LNCaP clone FGC (cell line): ENCODE measurements around the gene CBX4.

Experiments
- DNase-seq: peaks from one replicate; pipeline ENCODE4 v3.0.0-alpha.2; 2011; ENCODE audit warnings: low read depth
- H3K4me3 ChIP-seq: 2 replicates; pipeline ENCODE4 v1.5.1; 2011; ENCODE audit warnings: mild to moderate bottlenecking, low read depth, low read length, control low read depth
- TF ChIP-seq, protein P1 (sequence below): IDR thresholded peaks from 2 replicates; pipeline ENCODE4 v1.5.1; 2012; ENCODE audit warnings: mild to moderate bottlenecking; ENCODE audit not compliant: control insufficient read depth, insufficient read depth; ENCODE audit errors: extremely low read depth

The CBX4 gene

DNA sequence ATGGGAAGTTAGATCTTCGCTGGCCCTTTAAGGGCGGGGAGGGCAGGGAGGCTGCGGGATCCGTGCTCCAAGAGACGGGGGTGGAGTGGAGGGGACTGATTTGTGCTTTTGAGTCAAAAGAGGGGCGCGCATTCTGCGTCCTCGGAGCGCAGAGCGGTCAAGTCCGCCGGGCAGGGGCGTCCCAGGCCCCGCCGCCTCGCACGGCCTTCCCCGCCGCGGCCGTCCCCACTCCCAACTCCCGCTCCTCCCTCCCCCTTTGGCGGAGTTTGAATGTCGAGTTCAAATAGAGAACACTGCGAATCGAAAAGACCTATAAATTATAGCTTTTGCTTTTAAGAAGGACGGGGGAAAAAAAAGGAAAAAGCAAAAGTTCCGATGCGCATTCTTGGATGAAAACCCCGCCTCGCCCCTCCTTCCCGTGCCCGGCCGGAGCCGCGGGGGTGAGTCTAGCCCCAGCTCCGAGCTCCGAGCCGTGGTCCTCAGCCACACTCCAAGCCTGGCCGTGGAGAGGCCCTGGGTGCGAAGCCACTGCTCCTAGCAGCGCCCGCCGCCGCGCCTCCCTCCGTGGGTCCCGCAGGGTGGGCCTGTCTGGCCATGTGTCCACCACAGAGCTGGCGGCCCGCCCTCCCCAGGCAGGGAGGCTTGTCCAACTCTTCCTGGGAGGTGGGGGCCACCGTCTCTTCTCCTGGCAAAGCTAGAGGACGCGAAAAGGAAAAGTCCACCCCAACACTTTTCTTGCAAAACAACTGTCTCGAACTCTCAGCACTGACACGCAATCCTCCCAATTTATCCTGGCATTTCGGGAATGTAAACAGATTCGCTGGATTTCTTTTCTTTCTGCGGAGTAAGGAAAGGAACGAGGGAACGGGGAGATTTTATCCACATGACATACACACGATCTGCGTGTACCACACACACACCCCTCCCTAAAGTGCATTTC is 46.0 kb downstream of the CBX4 start:
- DNase-seq: no peak
- TF ChIP-seq, protein P1, sequence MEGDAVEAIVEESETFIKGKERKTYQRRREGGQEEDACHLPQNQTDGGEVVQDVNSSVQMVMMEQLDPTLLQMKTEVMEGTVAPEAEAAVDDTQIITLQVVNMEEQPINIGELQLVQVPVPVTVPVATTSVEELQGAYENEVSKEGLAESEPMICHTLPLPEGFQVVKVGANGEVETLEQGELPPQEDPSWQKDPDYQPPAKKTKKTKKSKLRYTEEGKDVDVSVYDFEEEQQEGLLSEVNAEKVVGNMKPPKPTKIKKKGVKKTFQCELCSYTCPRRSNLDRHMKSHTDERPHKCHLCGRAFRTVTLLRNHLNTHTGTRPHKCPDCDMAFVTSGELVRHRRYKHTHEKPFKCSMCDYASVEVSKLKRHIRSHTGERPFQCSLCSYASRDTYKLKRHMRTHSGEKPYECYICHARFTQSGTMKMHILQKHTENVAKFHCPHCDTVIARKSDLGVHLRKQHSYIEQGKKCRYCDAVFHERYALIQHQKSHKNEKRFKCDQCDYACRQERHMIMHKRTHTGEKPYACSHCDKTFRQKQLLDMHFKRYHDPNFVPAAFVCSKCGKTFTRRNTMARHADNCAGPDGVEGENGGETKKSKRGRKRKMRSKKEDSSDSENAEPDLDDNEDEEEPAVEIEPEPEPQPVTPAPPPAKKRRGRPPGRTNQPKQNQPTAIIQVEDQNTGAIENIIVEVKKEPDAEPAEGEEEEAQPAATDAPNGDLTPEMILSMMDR: no peak
- H3K4me3 ChIP-seq: no peak overlapping the region

DNA sequence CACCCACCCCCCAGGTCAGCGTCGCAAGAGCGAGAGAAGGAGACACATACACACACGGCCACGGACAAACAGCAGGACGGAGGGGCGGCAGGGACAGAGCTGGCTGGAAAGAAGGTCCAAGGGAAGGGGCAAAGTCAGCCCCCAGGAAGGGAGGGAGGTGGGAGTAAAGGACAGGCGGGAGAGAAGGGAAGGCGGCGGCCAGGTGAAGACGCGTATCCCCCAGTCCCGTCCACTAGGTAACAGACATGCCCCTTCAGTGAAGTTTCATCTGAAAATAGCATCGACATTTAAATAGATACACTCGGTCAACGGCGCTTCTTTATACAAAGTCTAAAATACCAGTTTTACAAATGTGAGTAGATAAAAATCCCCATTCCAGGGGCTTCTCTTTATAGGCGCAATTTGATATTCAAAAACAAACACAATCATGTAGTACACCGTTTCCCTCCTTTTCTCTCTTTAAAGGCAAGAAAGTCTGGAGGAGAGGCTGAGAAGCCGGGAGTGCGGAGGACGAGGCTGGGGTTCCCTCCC is 46.8 kb downstream of the CBX4 start:
- DNase-seq: no peak
- H3K4me3 ChIP-seq: no peak overlapping the region
- TF ChIP-seq, protein P1: no peak

DNA sequence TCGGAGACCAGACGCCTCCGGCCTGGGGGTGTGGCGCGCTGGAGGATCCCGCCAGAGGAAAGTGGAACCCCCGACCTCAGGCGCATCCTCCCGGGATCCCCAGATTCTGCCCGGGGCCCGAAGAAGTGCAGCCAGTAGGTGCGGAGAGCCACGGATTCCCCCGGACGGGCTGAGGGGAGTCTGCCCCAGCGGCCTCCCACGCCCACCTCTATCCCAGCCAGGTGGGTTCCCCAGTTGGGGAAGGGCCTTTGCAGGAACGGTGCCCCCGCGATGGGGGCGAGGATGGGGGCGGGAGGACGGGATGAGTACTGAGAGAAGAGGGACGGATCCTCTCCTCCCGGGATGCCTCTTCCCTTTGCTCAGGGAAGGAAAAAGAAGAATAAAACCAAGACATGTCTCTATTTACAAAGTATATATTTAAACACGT is 47.5 kb downstream of the CBX4 start:
- H3K4me3 ChIP-seq: no peak overlapping the region

DNA sequence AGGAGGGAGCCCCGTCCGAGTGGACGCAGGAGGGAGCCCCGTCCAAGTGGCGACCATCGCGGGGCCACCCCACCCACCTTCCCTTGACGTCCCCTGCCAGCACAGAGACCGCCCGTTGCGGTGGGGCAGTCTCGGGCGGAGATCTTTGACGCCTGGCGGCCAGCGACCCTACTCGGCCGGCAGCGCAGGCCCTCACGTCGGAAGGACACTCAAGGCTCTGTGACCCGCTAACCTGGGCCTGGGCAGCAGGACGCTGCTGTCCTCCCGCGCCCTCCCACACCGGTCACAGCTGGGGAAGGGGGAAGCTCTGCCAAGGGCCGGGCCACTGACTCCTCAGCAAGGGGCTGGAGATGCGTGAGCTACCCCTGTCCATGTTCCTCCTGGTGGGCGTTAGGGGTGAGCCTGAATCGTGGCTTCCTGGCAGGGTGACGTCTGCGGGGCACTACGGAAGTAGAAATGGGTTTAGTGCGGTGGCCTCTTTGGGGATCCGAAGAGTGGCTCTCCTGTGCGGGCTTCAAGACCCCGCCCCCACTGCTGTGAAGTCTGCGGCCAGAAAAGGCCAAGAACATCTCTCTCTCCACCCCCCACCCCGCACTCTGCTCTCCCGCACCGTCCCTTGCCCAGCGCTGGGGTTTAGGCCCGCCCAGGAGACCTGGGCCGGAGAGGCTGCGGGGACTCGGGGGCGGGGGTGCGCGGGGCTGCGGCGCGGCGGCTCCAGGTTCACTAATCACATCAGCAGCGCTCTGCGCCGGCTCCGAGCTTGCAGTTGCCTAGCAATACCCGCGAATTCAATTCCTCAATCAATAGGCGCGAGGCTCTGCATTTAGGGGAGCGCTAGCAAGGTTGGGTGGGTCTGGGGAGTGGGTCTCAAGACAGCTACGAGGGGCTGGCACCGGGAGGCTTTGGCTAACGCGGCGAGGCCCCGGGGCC is 48.2 kb downstream of the CBX4 start:
- no peak overlapping the region for H3K4me3 ChIP-seq
- no peak for DNase-seq
- TF ChIP-seq, protein P1: no peak

More for the DNA sequence above, 47.5 kb downstream of the CBX4 start:
- TF ChIP-seq, protein P1: no peak
- no peak for DNase-seq

DNA sequence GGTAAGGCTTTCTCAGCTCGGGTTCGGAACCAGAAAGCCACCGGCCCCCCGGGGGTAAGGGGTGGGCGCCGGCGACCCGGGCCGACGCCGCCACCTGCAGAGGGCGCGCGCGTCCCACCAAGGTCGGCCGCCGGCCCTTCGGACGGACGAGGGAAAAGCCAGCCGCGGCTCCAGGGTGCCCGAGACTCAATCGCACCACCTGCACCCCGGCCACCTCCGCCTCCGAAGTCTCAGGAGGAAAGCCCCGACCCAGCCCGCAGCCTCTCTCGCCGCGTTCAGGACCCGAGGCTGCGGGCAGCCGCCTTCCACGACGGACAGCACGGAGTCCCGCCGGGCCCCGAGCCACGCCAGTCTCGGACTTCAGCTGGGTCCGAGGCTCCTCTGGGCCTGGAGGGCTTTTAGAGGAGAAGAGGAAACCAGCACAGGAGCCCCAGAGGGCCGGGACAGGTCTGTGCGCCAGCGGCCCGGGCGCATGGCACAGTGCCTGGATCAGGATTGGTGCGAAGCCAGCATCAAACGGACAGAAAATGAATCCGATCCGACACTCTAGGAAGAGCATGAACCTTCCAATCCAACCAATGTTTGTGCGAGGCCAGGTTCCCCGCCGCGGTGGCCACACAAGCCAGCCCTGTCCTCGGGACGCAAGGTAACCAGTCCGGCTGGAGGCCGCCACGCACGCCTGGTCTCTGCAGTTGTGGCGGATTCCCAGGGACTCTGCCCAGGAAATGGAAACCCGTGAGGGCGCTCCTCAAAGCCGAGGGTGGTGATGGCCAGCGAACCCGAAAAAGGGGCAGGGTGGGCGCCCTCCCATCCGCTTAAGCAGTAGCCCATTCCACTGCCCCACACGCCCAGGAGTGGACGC is 49.1 kb downstream of the CBX4 start:
- no peak for DNase-seq
- H3K4me3 ChIP-seq: peak overlapping the region; percentile 39
- TF ChIP-seq, protein P1: peak; percentile 74
